HepG2 (cell line): Measurements from ENCODE around the gene CMTM4. TPM values are rescaled to one million over a fixed set of nuclear protein-coding genes. Genes with fewer than 3 reads are reported as not detected.

ENCODE experiments used
- DBP ChIP-seq: sonication (generic); formaldehyde crosslinking; IDR thresholded peaks from 2 replicates; pipeline ENCODE4 v1.4.0; 2020; ENCODE audit warnings: missing genetic modification reagents; ENCODE audit errors: not compliant biosample characterization
- EED ChIP-seq: sonication (generic); formaldehyde crosslinking; IDR thresholded peaks from 2 replicates; pipeline ENCODE4 v1.5.0; 2020; ENCODE audit warnings: mild to moderate bottlenecking, missing genetic modification reagents
- ESRRA ChIP-seq: sonication (generic); formaldehyde crosslinking; IDR thresholded peaks from 2 replicates; pipeline ENCODE4 v1.5.1; 2020; ENCODE audit warnings: mild to moderate bottlenecking, low read depth, missing genetic modification reagents
- KLF15 ChIP-seq: sonication (generic); formaldehyde crosslinking; IDR thresholded peaks from 2 replicates; pipeline ENCODE4 v1.8.1; 2023; ENCODE audit warnings: borderline replicate concordance, mild to moderate bottlenecking, inconsistent platforms, missing genetic modification reagents, mixed read lengths
- MYC ChIP-seq: sonication (generic); formaldehyde crosslinking; IDR thresholded peaks from 2 replicates; pipeline ENCODE4 v1.9.0; 2021; ENCODE audit warnings: missing genetic modification reagents, borderline replicate concordance
- NAIF1 ChIP-seq: sonication (generic); formaldehyde crosslinking; IDR thresholded peaks from 2 replicates; pipeline ENCODE4 v1.5.0; 2020; ENCODE audit warnings: mild to moderate bottlenecking, missing genetic modification reagents, borderline replicate concordance
- NR2F2 ChIP-seq: IDR thresholded peaks from 2 replicates; pipeline ENCODE4 v1.6.1; 2012; ENCODE audit warnings: low read depth, inconsistent platforms, borderline replicate concordance
- POLR2G ChIP-seq: fragments of 200-400 bp; formaldehyde crosslinking; IDR thresholded peaks from 2 replicates; pipeline ENCODE4 v1.6.1; 2018; ENCODE audit warnings: mild to moderate bottlenecking, low read depth, low read length, moderate library complexity
- SCMH1 ChIP-seq: sonication (generic); formaldehyde crosslinking; IDR thresholded peaks from 2 replicates; pipeline ENCODE4 v1.9.0; 2021; ENCODE audit warnings: missing genetic modification reagents, mild to moderate bottlenecking, borderline replicate concordance
- ZBTB42 ChIP-seq: sonication (generic); formaldehyde crosslinking; IDR thresholded peaks from 2 replicates; pipeline ENCODE4 v1.5.0; 2020; ENCODE audit warnings: mild to moderate bottlenecking, missing genetic modification reagents
- ZFP82 ChIP-seq: sonication (generic); formaldehyde crosslinking; IDR thresholded peaks from 2 replicates; pipeline ENCODE4 v1.5.1; 2020; ENCODE audit warnings: mild to moderate bottlenecking, missing genetic modification reagents, borderline replicate concordance
- ZNF136 ChIP-seq: sonication (generic); formaldehyde crosslinking; IDR thresholded peaks from 2 replicates; pipeline ENCODE4 v1.8.1; 2022; ENCODE audit warnings: low read depth, mild to moderate bottlenecking, moderate library complexity, missing genetic modification reagents
- ZNF350 ChIP-seq: sonication (generic); formaldehyde crosslinking; IDR thresholded peaks from 2 replicates; pipeline ENCODE4 v1.4.0; 2020; ENCODE audit warnings: mild to moderate bottlenecking, low read depth, missing genetic modification reagents, borderline replicate concordance
- ZNF766 ChIP-seq: sonication (generic); formaldehyde crosslinking; IDR thresholded peaks from 2 replicates; pipeline ENCODE4 v1.5.0; 2020; ENCODE audit warnings: missing genetic modification reagents, borderline replicate concordance
- ZNF777 ChIP-seq: sonication (generic); formaldehyde crosslinking; IDR thresholded peaks from 2 replicates; pipeline ENCODE4 v1.4.0; 2020; ENCODE audit warnings: missing genetic modification reagents
- polyA plus RNA-seq, 8 experiments: library from polyadenylated mRNA; depleted of rRNA in 3 of 8; stranded (reverse) in 7 of 8; unstranded in 1 of 8; fragments of >200 nt; fragmentation: Illumina TruSeq in 4 of 8; extraction: Trizol in 4 of 8; gene quantifications; 2 replicates each; pipeline versions ENCODE4 v1.2.1 to v1.2.3, GENCODE V29; 2011 to 2016; ENCODE audit warnings: low read depth in 4 of 8, missing spikeins in 1 of 8, mixed read lengths in 1 of 8; ENCODE audit not compliant: insufficient read depth in 1 of 8
- total RNA-seq, 5 experiments: library from RNA; depleted of rRNA; stranded (reverse); fragments of >200 nt; fragmentation: Illumina TruSeq; extraction: Trizol; gene quantifications; 2 replicates each; pipeline ENCODE4 v1.2.3, GENCODE V29; 2016; ENCODE audit warnings: low read depth in 1 of 5
- TF ChIP-seq, protein P1 (sequence below): sonication (generic); formaldehyde crosslinking; IDR thresholded peaks from 2 replicates; pipeline ENCODE4 v1.4.0; 2020; ENCODE audit warnings: low read depth, mild to moderate bottlenecking, missing genetic modification reagents
- TF ChIP-seq, protein P2 (sequence below): sonication (generic); IDR thresholded peaks from 2 replicates; pipeline ENCODE4 v1.6.1; 2016; ENCODE audit warnings: low read depth, borderline replicate concordance
- TF ChIP-seq, protein P3 (sequence below): sonication (generic); formaldehyde crosslinking; IDR thresholded peaks from 2 replicates; pipeline ENCODE4 v1.5.0; 2020; ENCODE audit warnings: mild to moderate bottlenecking, missing genetic modification reagents, borderline replicate concordance

Gene CMTM4
- total and polyA plus RNA-seq, 2 of the 13 experiments (the other 11 are each of a cell fraction or from before 2014, with no cell fraction given): 32.0 to 36.3 TPM

DNA sequence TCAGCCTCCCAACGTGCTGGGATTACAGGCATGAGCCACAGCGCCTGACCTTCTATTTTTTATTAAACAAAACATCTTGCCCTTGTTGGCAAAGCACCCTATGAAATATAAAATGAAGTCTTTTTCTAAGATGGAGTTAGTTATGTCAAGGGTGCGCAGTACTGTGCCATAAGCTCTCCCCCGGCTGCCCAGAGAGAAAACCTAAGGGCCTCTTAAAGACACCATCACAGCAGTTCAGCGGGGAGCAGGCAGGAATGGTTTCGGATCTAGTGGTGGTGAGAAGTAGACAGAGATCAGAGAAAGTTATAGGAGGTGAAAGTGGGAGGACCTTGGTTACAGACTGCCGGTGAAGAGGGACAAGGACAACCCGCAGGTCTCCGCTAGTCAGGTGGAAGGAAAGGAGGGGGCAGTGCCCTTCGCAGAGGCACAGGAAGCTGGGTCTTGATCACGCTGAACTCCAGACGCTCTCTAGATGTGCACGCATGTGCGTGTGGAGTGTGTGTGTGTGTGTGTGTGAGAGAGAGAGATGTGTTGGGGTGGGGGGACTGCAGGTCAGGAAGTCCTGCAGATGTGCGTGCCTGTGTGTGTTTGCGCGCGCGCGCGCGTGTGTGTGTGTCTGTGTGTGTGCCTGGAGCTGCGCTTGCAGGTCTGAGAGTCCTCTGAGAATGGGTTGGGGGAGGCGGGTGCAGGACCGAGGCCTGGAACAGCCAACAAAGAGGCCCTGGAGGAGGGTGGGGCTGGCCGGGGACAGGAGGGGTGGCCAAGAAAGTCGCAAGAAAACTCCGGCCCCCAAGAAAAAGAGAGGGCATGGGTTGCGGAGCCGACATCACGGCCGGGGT, 92.8 kb downstream of the CMTM4 start (continued):
- TF ChIP-seq, protein P1, sequence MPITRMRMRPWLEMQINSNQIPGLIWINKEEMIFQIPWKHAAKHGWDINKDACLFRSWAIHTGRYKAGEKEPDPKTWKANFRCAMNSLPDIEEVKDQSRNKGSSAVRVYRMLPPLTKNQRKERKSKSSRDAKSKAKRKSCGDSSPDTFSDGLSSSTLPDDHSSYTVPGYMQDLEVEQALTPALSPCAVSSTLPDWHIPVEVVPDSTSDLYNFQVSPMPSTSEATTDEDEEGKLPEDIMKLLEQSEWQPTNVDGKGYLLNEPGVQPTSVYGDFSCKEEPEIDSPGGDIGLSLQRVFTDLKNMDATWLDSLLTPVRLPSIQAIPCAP (CRISPR knock-in tag): 0 out of 2 replicates have a peak, but pooled peaks have one; percentile 18
- TF ChIP-seq POLR2G: peak; percentile 70
- no peak for TF ChIP-seq ZNF136 (CRISPR knock-in tag)
- TF ChIP-seq SCMH1 (CRISPR knock-in tag): no peak
- TF ChIP-seq KLF15 (CRISPR knock-in tag): no peak
- peak; percentile 90; the same call in 1 of the 2 replicates for TF ChIP-seq ZNF350 (CRISPR knock-in tag)
- no peak for TF ChIP-seq EED (CRISPR knock-in tag)
- TF ChIP-seq, protein P2, sequence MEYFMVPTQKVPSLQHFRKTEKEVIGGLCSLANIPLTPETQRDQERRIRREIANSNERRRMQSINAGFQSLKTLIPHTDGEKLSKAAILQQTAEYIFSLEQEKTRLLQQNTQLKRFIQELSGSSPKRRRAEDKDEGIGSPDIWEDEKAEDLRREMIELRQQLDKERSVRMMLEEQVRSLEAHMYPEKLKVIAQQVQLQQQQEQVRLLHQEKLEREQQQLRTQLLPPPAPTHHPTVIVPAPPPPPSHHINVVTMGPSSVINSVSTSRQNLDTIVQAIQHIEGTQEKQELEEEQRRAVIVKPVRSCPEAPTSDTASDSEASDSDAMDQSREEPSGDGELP: peak; percentile 43; the same call in 1 of the 2 replicates
- TF ChIP-seq ZNF777 (CRISPR knock-in tag): peak; percentile 60; the same call in 1 of the 2 replicates
- TF ChIP-seq NAIF1: no peak
- TF ChIP-seq NR2F2: no peak
- no peak; the same call in 1 of the 2 replicates for TF ChIP-seq ESRRA (CRISPR knock-in tag)
- TF ChIP-seq ZBTB42 (CRISPR knock-in tag): 0 out of 2 replicates have a peak, but pooled peaks have one; percentile 39
- TF ChIP-seq, protein P3, sequence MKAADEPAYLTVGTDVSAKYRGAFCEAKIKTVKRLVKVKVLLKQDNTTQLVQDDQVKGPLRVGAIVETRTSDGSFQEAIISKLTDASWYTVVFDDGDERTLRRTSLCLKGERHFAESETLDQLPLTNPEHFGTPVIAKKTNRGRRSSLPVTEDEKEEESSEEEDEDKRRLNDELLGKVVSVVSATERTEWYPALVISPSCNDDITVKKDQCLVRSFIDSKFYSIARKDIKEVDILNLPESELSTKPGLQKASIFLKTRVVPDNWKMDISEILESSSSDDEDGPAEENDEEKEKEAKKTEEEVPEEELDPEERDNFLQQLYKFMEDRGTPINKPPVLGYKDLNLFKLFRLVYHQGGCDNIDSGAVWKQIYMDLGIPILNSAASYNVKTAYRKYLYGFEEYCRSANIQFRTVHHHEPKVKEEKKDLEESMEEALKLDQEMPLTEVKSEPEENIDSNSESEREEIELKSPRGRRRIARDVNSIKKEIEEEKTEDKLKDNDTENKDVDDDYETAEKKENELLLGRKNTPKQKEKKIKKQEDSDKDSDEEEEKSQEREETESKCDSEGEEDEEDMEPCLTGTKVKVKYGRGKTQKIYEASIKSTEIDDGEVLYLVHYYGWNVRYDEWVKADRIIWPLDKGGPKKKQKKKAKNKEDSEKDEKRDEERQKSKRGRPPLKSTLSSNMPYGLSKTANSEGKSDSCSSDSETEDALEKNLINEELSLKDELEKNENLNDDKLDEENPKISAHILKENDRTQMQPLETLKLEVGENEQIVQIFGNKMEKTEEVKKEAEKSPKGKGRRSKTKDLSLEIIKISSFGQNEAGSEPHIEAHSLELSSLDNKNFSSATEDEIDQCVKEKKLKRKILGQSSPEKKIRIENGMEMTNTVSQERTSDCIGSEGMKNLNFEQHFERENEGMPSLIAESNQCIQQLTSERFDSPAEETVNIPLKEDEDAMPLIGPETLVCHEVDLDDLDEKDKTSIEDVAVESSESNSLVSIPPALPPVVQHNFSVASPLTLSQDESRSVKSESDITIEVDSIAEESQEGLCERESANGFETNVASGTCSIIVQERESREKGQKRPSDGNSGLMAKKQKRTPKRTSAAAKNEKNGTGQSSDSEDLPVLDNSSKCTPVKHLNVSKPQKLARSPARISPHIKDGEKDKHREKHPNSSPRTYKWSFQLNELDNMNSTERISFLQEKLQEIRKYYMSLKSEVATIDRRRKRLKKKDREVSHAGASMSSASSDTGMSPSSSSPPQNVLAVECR: peak; percentile 68; the same call in 1 of the 2 replicates
- peak; percentile 76; the same call in 1 of the 2 replicates for TF ChIP-seq MYC
- TF ChIP-seq DBP (CRISPR knock-in tag): no peak
- no peak for TF ChIP-seq ZNF766 (CRISPR knock-in tag)
- TF ChIP-seq ZFP82 (CRISPR knock-in tag): no peak
